HepG2 (cell line): ENCODE measurements around the gene AMDHD1. TPM values are rescaled to one million over a fixed set of nuclear protein-coding genes. Genes with fewer than 3 reads are reported as not detected.
A peak's percentile ranks its signal among the peaks of the same experiment; 100 is the strongest.

ENCODE experiments used
- ELF4 ChIP-seq: sonication (generic); formaldehyde crosslinking; IDR thresholded peaks from 2 replicates; pipeline ENCODE4 v1.5.0; 2020; ENCODE audit warnings: missing genetic modification reagents, mild to moderate bottlenecking, moderate library complexity, borderline replicate concordance
- SIX1 ChIP-seq: sonication (generic); formaldehyde crosslinking; IDR thresholded peaks from 2 replicates; pipeline ENCODE4 v1.4.0; 2020; ENCODE audit warnings: missing genetic modification reagents, borderline replicate concordance
- YEATS2 ChIP-seq: sonication (generic); formaldehyde crosslinking; IDR thresholded peaks from 2 replicates; pipeline ENCODE4 v1.4.0; 2020; ENCODE audit warnings: missing genetic modification reagents, borderline replicate concordance
- ZBTB39 ChIP-seq: sonication (generic); formaldehyde crosslinking; IDR thresholded peaks from 2 replicates; pipeline ENCODE4 v1.5.0; 2020; ENCODE audit warnings: missing genetic modification reagents
- ZNF543 ChIP-seq: sonication (generic); formaldehyde crosslinking; IDR thresholded peaks from 2 replicates; pipeline ENCODE4 v1.4.0; 2020; ENCODE audit warnings: mild to moderate bottlenecking, missing genetic modification reagents
- ZNF597 ChIP-seq: sonication (generic); formaldehyde crosslinking; IDR thresholded peaks from 2 replicates; pipeline ENCODE4 v1.5.0; 2020; ENCODE audit warnings: missing genetic modification reagents
- ZNF614 ChIP-seq: IDR thresholded peaks from 2 replicates; pipeline ENCODE4 v1.6.1; 2018; ENCODE audit warnings: missing biosample characterization, missing genetic modification reagents, inconsistent platforms, borderline replicate concordance
- polyA plus RNA-seq, 8 experiments: library from polyadenylated mRNA; depleted of rRNA in 3 of 8; stranded (reverse) in 7 of 8; unstranded in 1 of 8; fragments of >200 nt; fragmentation: Illumina TruSeq in 4 of 8; extraction: Trizol in 4 of 8; gene quantifications; 2 replicates each; pipeline versions ENCODE4 v1.2.1 to v1.2.3, GENCODE V29; 2011 to 2016; ENCODE audit warnings: low read depth in 4 of 8, missing spikeins in 1 of 8, mixed read lengths in 1 of 8; ENCODE audit not compliant: insufficient read depth in 1 of 8
- total RNA-seq, 5 experiments: library from RNA; depleted of rRNA; stranded (reverse); fragments of >200 nt; fragmentation: Illumina TruSeq; extraction: Trizol; gene quantifications; 2 replicates each; pipeline ENCODE4 v1.2.3, GENCODE V29; 2016; ENCODE audit warnings: low read depth in 1 of 5
- TF ChIP-seq, protein P1 (sequence below): sonication (generic); formaldehyde crosslinking; IDR thresholded peaks from 2 replicates; pipeline ENCODE4 v1.5.0; 2020; ENCODE audit warnings: mild to moderate bottlenecking, missing genetic modification reagents, borderline replicate concordance
- TF ChIP-seq, protein P2 (sequence below), 2 experiments: sonication (generic) in 1 of 2; formaldehyde crosslinking in 1 of 2; IDR thresholded peaks; 2 replicates each; pipeline versions ENCODE4 v1.5.1 to v1.6.1; 2011 to 2020; ENCODE audit warnings: borderline replicate concordance in 1 of 2, low read depth in 1 of 2, low read length in 1 of 2, mild to moderate bottlenecking in 1 of 2, missing genetic modification reagents in 1 of 2, moderate library complexity in 1 of 2

Gene AMDHD1
- total and polyA plus RNA-seq, 2 of the 13 experiments (the other 11 are each of a cell fraction or from before 2014, with no cell fraction given), result 6.5 to 29.6 TPM

- TF ChIP-seq SIX1 (peak; percentile 78), ZNF597 (CRISPR knock-in tag) (no peak), ZNF614 (CRISPR knock-in tag) (peak; percentile 97), ZNF543 (CRISPR knock-in tag) (peak; percentile 91), ELF4 (peak; percentile 88; the same call in 1 of the 2 replicates), ZBTB39 (peak; percentile 81; the same call in 1 of the 2 replicates), YEATS2 (peak; percentile 47; the same call in 1 of the 2 replicates)
- TF ChIP-seq, protein P1, sequence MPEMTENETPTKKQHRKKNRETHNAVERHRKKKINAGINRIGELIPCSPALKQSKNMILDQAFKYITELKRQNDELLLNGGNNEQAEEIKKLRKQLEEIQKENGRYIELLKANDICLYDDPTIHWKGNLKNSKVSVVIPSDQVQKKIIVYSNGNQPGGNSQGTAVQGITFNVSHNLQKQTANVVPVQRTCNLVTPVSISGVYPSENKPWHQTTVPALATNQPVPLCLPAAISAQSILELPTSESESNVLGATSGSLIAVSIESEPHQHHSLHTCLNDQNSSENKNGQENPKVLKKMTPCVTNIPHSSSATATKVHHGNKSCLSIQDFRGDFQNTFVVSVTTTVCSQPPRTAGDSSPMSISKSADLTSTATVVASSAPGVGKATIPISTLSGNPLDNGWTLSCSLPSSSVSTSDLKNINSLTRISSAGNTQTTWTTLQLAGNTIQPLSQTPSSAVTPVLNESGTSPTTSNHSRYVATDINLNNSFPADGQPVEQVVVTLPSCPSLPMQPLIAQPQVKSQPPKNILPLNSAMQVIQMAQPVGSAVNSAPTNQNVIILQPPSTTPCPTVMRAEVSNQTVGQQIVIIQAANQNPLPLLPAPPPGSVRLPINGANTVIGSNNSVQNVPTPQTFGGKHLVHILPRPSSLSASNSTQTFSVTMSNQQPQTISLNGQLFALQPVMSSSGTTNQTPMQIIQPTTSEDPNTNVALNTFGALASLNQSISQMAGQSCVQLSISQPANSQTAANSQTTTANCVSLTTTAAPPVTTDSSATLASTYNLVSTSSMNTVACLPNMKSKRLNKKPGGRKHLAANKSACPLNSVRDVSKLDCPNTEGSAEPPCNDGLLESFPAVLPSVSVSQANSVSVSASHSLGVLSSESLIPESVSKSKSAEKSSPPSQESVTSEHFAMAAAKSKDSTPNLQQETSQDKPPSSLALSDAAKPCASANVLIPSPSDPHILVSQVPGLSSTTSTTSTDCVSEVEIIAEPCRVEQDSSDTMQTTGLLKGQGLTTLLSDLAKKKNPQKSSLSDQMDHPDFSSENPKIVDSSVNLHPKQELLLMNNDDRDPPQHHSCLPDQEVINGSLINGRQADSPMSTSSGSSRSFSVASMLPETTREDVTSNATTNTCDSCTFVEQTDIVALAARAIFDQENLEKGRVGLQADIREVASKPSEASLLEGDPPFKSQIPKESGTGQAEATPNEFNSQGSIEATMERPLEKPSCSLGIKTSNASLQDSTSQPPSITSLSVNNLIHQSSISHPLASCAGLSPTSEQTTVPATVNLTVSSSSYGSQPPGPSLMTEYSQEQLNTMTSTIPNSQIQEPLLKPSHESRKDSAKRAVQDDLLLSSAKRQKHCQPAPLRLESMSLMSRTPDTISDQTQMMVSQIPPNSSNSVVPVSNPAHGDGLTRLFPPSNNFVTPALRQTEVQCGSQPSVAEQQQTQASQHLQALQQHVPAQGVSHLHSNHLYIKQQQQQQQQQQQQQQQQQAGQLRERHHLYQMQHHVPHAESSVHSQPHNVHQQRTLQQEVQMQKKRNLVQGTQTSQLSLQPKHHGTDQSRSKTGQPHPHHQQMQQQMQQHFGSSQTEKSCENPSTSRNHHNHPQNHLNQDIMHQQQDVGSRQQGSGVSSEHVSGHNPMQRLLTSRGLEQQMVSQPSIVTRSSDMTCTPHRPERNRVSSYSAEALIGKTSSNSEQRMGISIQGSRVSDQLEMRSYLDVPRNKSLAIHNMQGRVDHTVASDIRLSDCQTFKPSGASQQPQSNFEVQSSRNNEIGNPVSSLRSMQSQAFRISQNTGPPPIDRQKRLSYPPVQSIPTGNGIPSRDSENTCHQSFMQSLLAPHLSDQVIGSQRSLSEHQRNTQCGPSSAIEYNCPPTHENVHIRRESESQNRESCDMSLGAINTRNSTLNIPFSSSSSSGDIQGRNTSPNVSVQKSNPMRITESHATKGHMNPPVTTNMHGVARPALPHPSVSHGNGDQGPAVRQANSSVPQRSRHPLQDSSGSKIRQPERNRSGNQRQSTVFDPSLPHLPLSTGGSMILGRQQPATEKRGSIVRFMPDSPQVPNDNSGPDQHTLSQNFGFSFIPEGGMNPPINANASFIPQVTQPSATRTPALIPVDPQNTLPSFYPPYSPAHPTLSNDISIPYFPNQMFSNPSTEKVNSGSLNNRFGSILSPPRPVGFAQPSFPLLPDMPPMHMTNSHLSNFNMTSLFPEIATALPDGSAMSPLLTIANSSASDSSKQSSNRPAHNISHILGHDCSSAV (CRISPR knock-in tag), result no peak
- TF ChIP-seq, protein P2, sequence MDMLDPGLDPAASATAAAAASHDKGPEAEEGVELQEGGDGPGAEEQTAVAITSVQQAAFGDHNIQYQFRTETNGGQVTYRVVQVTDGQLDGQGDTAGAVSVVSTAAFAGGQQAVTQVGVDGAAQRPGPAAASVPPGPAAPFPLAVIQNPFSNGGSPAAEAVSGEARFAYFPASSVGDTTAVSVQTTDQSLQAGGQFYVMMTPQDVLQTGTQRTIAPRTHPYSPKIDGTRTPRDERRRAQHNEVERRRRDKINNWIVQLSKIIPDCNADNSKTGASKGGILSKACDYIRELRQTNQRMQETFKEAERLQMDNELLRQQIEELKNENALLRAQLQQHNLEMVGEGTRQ (IDR thresholded peaks at IDR 0.05; ENCODE audit: low read depth, low read length), result no peak
- TF ChIP-seq, protein P2 (CRISPR knock-in tag; IDR thresholded peaks at IDR 0.05; ENCODE audit: borderline replicate concordance), result 0 out of 2 replicates have a peak, but pooled peaks have one; percentile 1
These were observed 53.0 kb downstream of the AMDHD1 start, which contains the start of gene HAL (continued) for GRCh38 chr12:95996034-95996658.
